BLaER1 treated with 17β-estradiol and CSF1 and Interleukin-3, amounts not matched to agents 10 nM and 100 nM (cell line): ENCODE data around the gene OSGIN1.
A peak's percentile ranks its signal among the peaks of the same experiment; 100 is the strongest.

Experiments used
- H3K27ac ChIP-seq, 11 experiments: shearing (Covaris generic); formaldehyde crosslinking; 2 replicates each; pipeline ENCODE4 v1.8.1; 2022
- H3K27me3 ChIP-seq, 11 experiments: shearing (Covaris generic); formaldehyde crosslinking; 2 replicates each; pipeline ENCODE4 v1.8.1; 2022
- H3K36me3 ChIP-seq, 11 experiments: shearing (Covaris generic); formaldehyde crosslinking; 2 replicates each; pipeline ENCODE4 v1.8.1; 2022
- H3K4me1 ChIP-seq, 10 experiments: shearing (Covaris generic); formaldehyde crosslinking; 2 replicates each; pipeline ENCODE4 v1.8.1; 2022
- H3K4me2 ChIP-seq, 11 experiments: shearing (Covaris generic); formaldehyde crosslinking; 2 replicates each; pipeline ENCODE4 v1.8.1; 2022
- H3K4me3 ChIP-seq, 10 experiments: shearing (Covaris generic); formaldehyde crosslinking; 2 replicates each; pipeline ENCODE4 v1.8.1; 2022
- H3K9ac ChIP-seq, 11 experiments: shearing (Covaris generic); formaldehyde crosslinking; 2 replicates each; pipeline ENCODE4 v1.8.1; 2022
- H3K9me3 ChIP-seq, 11 experiments: shearing (Covaris generic); formaldehyde crosslinking; replicated peaks in 1 of 11; 2 replicates each; pipeline ENCODE4 v1.8.1; 2022
- H4K20me1 ChIP-seq, 11 experiments: shearing (Covaris generic); formaldehyde crosslinking; 2 replicates each; pipeline ENCODE4 v1.8.1; 2022
- Cebpa-rat ChIP-seq, 11 experiments: shearing (Covaris generic); IDR thresholded peaks; 2 replicates each; pipeline ENCODE4 v1.8.1; 2022

OSGIN1 gene

GRCh38 chr16:83951544-83951943, 1.5 kb upstream of the OSGIN1 start:
- Histone ChIP-seq H3K36me3 (no peaks in the 10 kb centered on the region), H3K9me3 (no peaks in the 10 kb centered on the region; a peak in 1 of 22 replicates), H3K27me3 (peaks cover 0 to 40% (median 35%) of the 10 kb centered on the region in 11 experiments; a peak in 19 of 22 replicates), H3K4me1 (peaks cover 14 to 29% (median 19%) of the 10 kb centered on the region in 10 experiments), H3K4me3 (no peak overlapping the region), H3K9ac (no peak overlapping the region), H3K4me2 (no peak overlapping the region), H4K20me1 (peaks cover 0 to 7% (median 0%) of the 10 kb centered on the region in 11 experiments; a peak in 1 of 22 replicates), H3K27ac (no peak overlapping the region)
- TF ChIP-seq Cebpa-rat (IDR thresholded peaks at IDR 0.05), result no peak

- H3K36me3 ChIP-seq, result no peaks in the 10 kb centered on the region
- H3K4me1 ChIP-seq, result peaks cover 14 to 29% (median 19%) of the 10 kb centered on the region in 10 experiments
- TF ChIP-seq Cebpa-rat (IDR thresholded peaks at IDR 0.05), result no peak
- H3K9ac ChIP-seq, result peak overlapping the region; percentile 37 to 68 (median 55); a peak in 17 of 22 replicates
- peaks cover 0 to 40% (median 35%) of the 10 kb centered on the region in 11 experiments; a peak in 19 of 22 replicates for H3K27me3 ChIP-seq
- peak overlapping the region; percentile 47 to 80 (median 66); a peak in 20 of 22 replicates for H3K27ac ChIP-seq
- peak overlapping the region; percentile 40 to 98 (median 76); a peak in 21 of 22 replicates for H3K4me2 ChIP-seq
- H3K9me3 ChIP-seq, result no peaks in the 10 kb centered on the region; a peak in 1 of 22 replicates
- H3K4me3 ChIP-seq, result no peak overlapping the region
- peaks cover 0 to 7% (median 0%) of the 10 kb centered on the region in 11 experiments; a peak in 1 of 22 replicates for H4K20me1 ChIP-seq
Measured at GRCh38 chr16:83952587-83952939, 477 bp upstream of the OSGIN1 start.

GRCh38 chr16:83953796-83954576, 946 bp downstream of the OSGIN1 start:
- H4K20me1 ChIP-seq, result peaks cover 0 to 7% (median 0%) of the 10 kb centered on the region in 11 experiments; a peak in 1 of 22 replicates
- no peaks in the 10 kb centered on the region; a peak in 1 of 22 replicates for H3K36me3 ChIP-seq
- peak overlapping the region in 5 of 10 experiments; percentile 35 to 60 (median 48); a peak in 5 of 20 replicates for H3K4me3 ChIP-seq
- peak overlapping the region in 9 of 11 experiments; percentile 40 to 68 (median 62); a peak in 11 of 22 replicates for H3K9ac ChIP-seq
- H3K27ac ChIP-seq, result peak overlapping the region in 7 of 11 experiments; percentile 48 to 80 (median 66); a peak in 9 of 22 replicates
- no peak for TF ChIP-seq Cebpa-rat (IDR thresholded peaks at IDR 0.05)
- H3K27me3 ChIP-seq, result peaks cover 0 to 40% (median 35%) of the 10 kb centered on the region in 11 experiments; a peak in 19 of 22 replicates
- H3K4me2 ChIP-seq, result peak overlapping the region; percentile 40 to 98 (median 76); a peak in 21 of 22 replicates
- peaks cover 14 to 30% (median 19%) of the 10 kb centered on the region in 10 experiments for H3K4me1 ChIP-seq
- H3K9me3 ChIP-seq, result no peaks in the 10 kb centered on the region; a peak in 1 of 22 replicates

GRCh38 chr16:83954577-83955016, 1.6 kb downstream of the OSGIN1 start:
- H4K20me1 ChIP-seq, result peaks cover 0 to 7% (median 0%) of the 10 kb centered on the region in 11 experiments; a peak in 2 of 22 replicates
- no peak for TF ChIP-seq Cebpa-rat (IDR thresholded peaks at IDR 0.05)
- H3K27me3 ChIP-seq, result peaks cover 0 to 40% (median 35%) of the 10 kb centered on the region in 11 experiments; a peak in 19 of 22 replicates
- H3K36me3 ChIP-seq, result no peaks in the 10 kb centered on the region; a peak in 1 of 22 replicates
- H3K4me1 ChIP-seq, result peaks cover 14 to 36% (median 19%) of the 10 kb centered on the region in 10 experiments
- no peak overlapping the region; a peak in 1 of 22 replicates for H3K27ac ChIP-seq
- peak overlapping the region in 5 of 11 experiments; percentile 76 to 98 (median 88); a peak in 9 of 22 replicates for H3K4me2 ChIP-seq
- H3K9me3 ChIP-seq, result no peaks in the 10 kb centered on the region; a peak in 1 of 22 replicates
- H3K4me3 ChIP-seq, result no peak overlapping the region
- peak overlapping the region in 1 of 11 experiments; percentile 67; a peak in 1 of 22 replicates for H3K9ac ChIP-seq

GRCh38 chr16:83955218-83956130, 2.4 kb downstream of the OSGIN1 start:
- Histone ChIP-seq H3K27me3 (peaks cover 0 to 40% (median 35%) of the 10 kb centered on the region in 11 experiments; a peak in 19 of 22 replicates), H3K36me3 (no peaks in the 10 kb centered on the region; a peak in 2 of 22 replicates), H3K4me1 (peaks cover 14 to 45% (median 19%) of the 10 kb centered on the region in 10 experiments), H3K4me3 (no peak overlapping the region), H3K27ac (no peak overlapping the region; a peak in 1 of 22 replicates), H3K9me3 (no peaks in the 10 kb centered on the region; a peak in 1 of 22 replicates), H4K20me1 (peaks cover 0 to 7% (median 0%) of the 10 kb centered on the region in 11 experiments; a peak in 2 of 22 replicates), H3K4me2 (peak overlapping the region in 2 of 11 experiments; percentile 84 to 90; a peak in 3 of 22 replicates), H3K9ac (no peak overlapping the region; a peak in 1 of 22 replicates)
- TF ChIP-seq Cebpa-rat (IDR thresholded peaks at IDR 0.05), result no peak

- Histone ChIP-seq H3K9ac (no peak overlapping the region), H4K20me1 (peaks cover 0 to 7% (median 0%) of the 10 kb centered on the region in 11 experiments; a peak in 2 of 22 replicates), H3K4me2 (no peak overlapping the region), H3K27me3 (peaks cover 0 to 40% (median 35%) of the 10 kb centered on the region in 11 experiments; a peak in 19 of 22 replicates), H3K36me3 (peaks cover 0 to 5% (median 0%) of the 10 kb centered on the region in 11 experiments; a peak in 2 of 22 replicates), H3K4me3 (no peak overlapping the region), H3K9me3 (no peaks in the 10 kb centered on the region), H3K4me1 (peaks cover 14 to 49% (median 19%) of the 10 kb centered on the region in 10 experiments), H3K27ac (no peak overlapping the region)
- no peak for TF ChIP-seq Cebpa-rat (IDR thresholded peaks at IDR 0.05)
Measured at GRCh38 chr16:83956336-83957289, 3.6 kb downstream of the OSGIN1 start.

- Histone ChIP-seq H3K9me3 (no peaks in the 10 kb centered on the region), H3K9ac (no peak overlapping the region), H4K20me1 (peaks cover 0 to 7% (median 0%) of the 10 kb centered on the region in 11 experiments; a peak in 2 of 22 replicates), H3K36me3 (peaks cover 0 to 5% (median 0%) of the 10 kb centered on the region in 11 experiments; a peak in 2 of 22 replicates), H3K4me3 (no peak overlapping the region), H3K4me1 (peaks cover 14 to 46% (median 19%) of the 10 kb centered on the region in 10 experiments), H3K27me3 (peaks cover 0 to 37% (median 31%) of the 10 kb centered on the region in 11 experiments; a peak in 19 of 22 replicates), H3K4me2 (no peak overlapping the region), H3K27ac (no peak overlapping the region)
- TF ChIP-seq Cebpa-rat (IDR thresholded peaks at IDR 0.05), result no peak
Measured at GRCh38 chr16:83957296-83957855, 4.3 kb downstream of the OSGIN1 start.
